Measurements from ENCODE around the gene DNASE1L1. TPM values are rescaled to one million over a fixed set of nuclear protein-coding genes. Genes with fewer than 3 reads are reported as not detected.

Gene DNASE1L1
- total RNA-seq, 1 donor from 2014 or later, result 15.8 TPM

DNA sequence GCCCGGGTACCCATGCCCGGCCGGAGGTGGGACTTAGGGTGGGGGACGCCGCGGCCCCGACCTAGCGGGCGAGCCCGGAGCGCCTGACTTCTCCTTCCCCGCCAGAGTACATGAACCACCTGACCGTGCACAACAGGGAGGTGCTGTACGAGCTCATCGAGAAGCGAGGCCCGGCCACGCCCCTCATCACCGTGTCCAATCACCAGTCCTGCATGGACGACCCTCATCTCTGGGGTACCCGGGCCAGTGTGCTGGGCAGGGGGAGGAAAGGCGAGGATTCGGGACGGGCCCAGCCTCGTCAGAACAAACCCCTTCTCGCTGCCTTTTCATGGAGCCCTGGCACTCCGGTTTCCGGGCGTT, 2.9 kb upstream of the DNASE1L1 start:
- H3K4me3 Mint-ChIP-seq (ENCODE audit: unreplicated experiment), result peak overlapping the region; percentile 81
- peaks cover under 1% of the 10 kb centered on the region for H3K4me1 Mint-ChIP-seq (ENCODE audit: low read depth, unreplicated experiment)
- H3K9me3 Mint-ChIP-seq (ENCODE audit: unreplicated experiment), result peaks cover 1% of the 10 kb centered on the region
- DNase-seq, result peak; percentile 70
- no peak overlapping the region for H3K27ac Mint-ChIP-seq (ENCODE audit: unreplicated experiment)
- H3K27me3 Mint-ChIP-seq (ENCODE audit: unreplicated experiment), result peaks cover 3% of the 10 kb centered on the region
- no peaks in the 10 kb centered on the region for H3K36me3 Mint-ChIP-seq (ENCODE audit: unreplicated experiment)
- TF ChIP-seq, protein P1, sequence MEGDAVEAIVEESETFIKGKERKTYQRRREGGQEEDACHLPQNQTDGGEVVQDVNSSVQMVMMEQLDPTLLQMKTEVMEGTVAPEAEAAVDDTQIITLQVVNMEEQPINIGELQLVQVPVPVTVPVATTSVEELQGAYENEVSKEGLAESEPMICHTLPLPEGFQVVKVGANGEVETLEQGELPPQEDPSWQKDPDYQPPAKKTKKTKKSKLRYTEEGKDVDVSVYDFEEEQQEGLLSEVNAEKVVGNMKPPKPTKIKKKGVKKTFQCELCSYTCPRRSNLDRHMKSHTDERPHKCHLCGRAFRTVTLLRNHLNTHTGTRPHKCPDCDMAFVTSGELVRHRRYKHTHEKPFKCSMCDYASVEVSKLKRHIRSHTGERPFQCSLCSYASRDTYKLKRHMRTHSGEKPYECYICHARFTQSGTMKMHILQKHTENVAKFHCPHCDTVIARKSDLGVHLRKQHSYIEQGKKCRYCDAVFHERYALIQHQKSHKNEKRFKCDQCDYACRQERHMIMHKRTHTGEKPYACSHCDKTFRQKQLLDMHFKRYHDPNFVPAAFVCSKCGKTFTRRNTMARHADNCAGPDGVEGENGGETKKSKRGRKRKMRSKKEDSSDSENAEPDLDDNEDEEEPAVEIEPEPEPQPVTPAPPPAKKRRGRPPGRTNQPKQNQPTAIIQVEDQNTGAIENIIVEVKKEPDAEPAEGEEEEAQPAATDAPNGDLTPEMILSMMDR (IDR thresholded peaks at IDR 0.05; ENCODE audit: partially characterized antibody, unreplicated experiment), result no peak

DNA sequence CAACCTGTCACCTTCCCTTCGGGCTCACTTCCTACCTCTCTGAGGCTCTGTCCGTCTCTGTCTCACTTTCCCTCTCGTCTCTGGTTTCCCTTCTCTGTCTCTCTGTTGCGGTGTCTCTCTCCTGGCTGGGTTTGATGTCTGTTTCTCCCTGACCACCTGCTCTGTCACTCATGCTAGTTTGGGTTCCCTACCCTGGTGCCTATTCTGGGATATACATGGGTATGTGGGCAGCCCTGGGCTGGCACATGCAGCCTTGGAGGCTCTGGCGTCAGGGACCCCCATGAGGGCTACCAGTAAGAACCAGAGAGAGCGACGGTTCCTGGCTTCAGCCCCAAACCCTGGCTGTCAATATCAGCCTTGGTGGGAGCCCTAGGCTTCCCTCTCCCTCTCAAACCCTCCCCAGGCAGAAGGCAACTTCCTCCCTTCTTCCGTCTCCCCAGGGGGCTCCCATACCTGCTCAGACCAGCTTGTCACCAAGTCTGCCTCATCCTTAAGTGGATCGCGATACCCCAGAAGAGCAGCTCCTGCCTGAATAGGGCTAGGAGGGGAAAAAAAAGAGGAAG, 314 bp downstream of the DNASE1L1 start:
- TF ChIP-seq, protein P1 (IDR thresholded peaks at IDR 0.05; ENCODE audit: partially characterized antibody, unreplicated experiment), result no peak
- Mint-ChIP-seq H3K4me1 (ENCODE audit: low read depth, unreplicated experiment) (no peaks in the 10 kb centered on the region), H3K36me3 (ENCODE audit: unreplicated experiment) (no peaks in the 10 kb centered on the region)

DNA sequence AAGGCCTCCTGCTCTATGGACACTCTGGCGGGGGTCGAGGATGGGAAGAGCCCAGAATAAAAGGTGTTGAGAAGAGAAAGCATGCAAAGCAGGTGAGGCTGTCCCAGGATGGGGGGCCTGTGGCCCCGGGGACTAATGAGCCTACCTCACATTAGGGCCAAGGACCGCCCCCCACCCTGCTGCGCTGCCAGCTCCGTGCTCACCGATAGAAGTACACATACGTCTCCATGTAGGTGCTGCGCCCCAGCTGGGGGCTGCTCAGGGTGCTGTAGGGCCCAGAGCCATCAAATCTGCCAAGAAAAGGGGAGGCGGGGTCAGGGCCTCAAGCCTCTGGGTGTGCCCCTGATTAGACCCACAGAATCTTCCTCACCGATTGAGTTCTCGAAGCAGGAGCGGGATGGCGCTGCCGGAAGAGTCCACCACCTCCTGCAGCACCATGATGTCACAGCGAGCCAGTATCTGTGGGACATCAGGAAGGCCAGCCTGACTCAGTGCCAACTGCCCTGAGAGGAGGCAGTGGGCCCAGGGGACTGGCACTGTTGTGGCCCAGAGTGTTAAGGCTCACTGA, 4.3 kb downstream of the DNASE1L1 start:
- Mint-ChIP-seq H3K9me3 (ENCODE audit: unreplicated experiment) (peaks cover 1% of the 10 kb centered on the region), H3K27me3 (ENCODE audit: unreplicated experiment) (peaks cover 3% of the 10 kb centered on the region), H3K4me1 (ENCODE audit: low read depth, unreplicated experiment) (no peaks in the 10 kb centered on the region), H3K4me3 (ENCODE audit: unreplicated experiment) (no peak overlapping the region), H3K27ac (ENCODE audit: unreplicated experiment) (no peak overlapping the region), H3K36me3 (ENCODE audit: unreplicated experiment) (no peaks in the 10 kb centered on the region)
- TF ChIP-seq, protein P1 (IDR thresholded peaks at IDR 0.05; ENCODE audit: partially characterized antibody, unreplicated experiment), result no peak
- DNase-seq, result no peak

More for the DNA sequence above, 314 bp downstream of the DNASE1L1 start:
- H3K4me3 Mint-ChIP-seq (ENCODE audit: unreplicated experiment), result peak overlapping the region; percentile 61
- peaks cover 3% of the 10 kb centered on the region for H3K27me3 Mint-ChIP-seq (ENCODE audit: unreplicated experiment)
- no peak overlapping the region for H3K27ac Mint-ChIP-seq (ENCODE audit: unreplicated experiment)
- no peak for DNase-seq
- H3K9me3 Mint-ChIP-seq (ENCODE audit: unreplicated experiment), result peaks cover 1% of the 10 kb centered on the region

DNA sequence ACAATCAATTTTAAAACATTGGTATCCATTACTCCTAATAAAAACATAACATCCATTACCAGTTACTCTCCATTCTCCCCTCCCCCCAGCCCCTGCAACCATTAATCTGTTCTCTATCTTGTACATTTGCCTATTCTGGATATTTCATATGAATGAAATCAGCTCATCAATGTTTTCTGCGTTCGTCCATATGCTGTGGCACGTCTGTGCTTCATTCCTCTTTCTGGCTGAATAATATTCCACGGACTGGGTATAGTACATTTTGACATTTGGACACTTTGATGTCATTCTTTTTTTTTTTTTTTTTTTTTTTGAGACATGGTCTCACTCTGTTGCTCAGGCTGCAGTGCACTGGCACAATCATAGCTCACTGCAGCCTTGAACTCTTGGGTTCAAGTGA, 5.2 kb downstream of the DNASE1L1 start:
- peaks cover 4% of the 10 kb centered on the region for H3K9me3 Mint-ChIP-seq (ENCODE audit: unreplicated experiment)
- TF ChIP-seq, protein P1 (IDR thresholded peaks at IDR 0.05; ENCODE audit: partially characterized antibody, unreplicated experiment), result no peak
- no peak for DNase-seq
- peaks cover 5% of the 10 kb centered on the region for H3K27me3 Mint-ChIP-seq (ENCODE audit: unreplicated experiment)
- peaks cover 2% of the 10 kb centered on the region for H3K36me3 Mint-ChIP-seq (ENCODE audit: unreplicated experiment)
- no peak overlapping the region for H3K4me3 Mint-ChIP-seq (ENCODE audit: unreplicated experiment)
- peaks cover 3% of the 10 kb centered on the region for H3K4me1 Mint-ChIP-seq (ENCODE audit: low read depth, unreplicated experiment)
- no peak overlapping the region for H3K27ac Mint-ChIP-seq (ENCODE audit: unreplicated experiment)

DNA sequence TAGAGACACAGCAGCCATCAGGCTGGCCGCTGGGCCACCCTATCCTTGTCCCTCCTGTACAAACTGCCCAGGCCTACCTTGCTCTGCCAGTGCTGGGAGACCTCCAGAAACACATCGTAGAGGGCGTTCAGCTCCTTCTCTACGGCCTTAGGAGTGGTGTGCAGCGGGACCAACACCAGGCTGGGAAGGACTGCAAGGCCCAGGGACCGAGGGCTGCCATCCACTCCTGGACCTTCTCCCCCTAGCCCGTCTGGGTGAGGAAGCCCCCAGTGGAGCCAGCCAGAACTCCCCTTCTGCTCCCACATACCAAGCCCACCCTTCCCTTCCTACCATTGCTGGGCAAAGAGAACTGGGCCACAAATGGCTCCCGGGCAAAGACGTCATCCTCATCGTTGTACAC, 5.9 kb downstream of the DNASE1L1 start:
- TF ChIP-seq, protein P1 (IDR thresholded peaks at IDR 0.05; ENCODE audit: partially characterized antibody, unreplicated experiment), result no peak
- no peak overlapping the region for H3K4me3 Mint-ChIP-seq (ENCODE audit: unreplicated experiment)
- peaks cover 3% of the 10 kb centered on the region for H3K4me1 Mint-ChIP-seq (ENCODE audit: low read depth, unreplicated experiment)
- no peak for DNase-seq
- peaks cover 5% of the 10 kb centered on the region for H3K36me3 Mint-ChIP-seq (ENCODE audit: unreplicated experiment)
- peaks cover 7% of the 10 kb centered on the region for H3K27me3 Mint-ChIP-seq (ENCODE audit: unreplicated experiment)
- H3K9me3 Mint-ChIP-seq (ENCODE audit: unreplicated experiment), result peaks cover 10% of the 10 kb centered on the region
- H3K27ac Mint-ChIP-seq (ENCODE audit: unreplicated experiment), result no peak overlapping the region
